ENCODE data around the gene SEZ6. TPM values are rescaled to one million over a fixed set of nuclear protein-coding genes. Genes with fewer than 3 reads are reported as not detected.

SEZ6 gene
- total and polyA plus RNA-seq, 2 of the 4 experiments (the other 2 are of a cell fraction) = not detected

DNA sequence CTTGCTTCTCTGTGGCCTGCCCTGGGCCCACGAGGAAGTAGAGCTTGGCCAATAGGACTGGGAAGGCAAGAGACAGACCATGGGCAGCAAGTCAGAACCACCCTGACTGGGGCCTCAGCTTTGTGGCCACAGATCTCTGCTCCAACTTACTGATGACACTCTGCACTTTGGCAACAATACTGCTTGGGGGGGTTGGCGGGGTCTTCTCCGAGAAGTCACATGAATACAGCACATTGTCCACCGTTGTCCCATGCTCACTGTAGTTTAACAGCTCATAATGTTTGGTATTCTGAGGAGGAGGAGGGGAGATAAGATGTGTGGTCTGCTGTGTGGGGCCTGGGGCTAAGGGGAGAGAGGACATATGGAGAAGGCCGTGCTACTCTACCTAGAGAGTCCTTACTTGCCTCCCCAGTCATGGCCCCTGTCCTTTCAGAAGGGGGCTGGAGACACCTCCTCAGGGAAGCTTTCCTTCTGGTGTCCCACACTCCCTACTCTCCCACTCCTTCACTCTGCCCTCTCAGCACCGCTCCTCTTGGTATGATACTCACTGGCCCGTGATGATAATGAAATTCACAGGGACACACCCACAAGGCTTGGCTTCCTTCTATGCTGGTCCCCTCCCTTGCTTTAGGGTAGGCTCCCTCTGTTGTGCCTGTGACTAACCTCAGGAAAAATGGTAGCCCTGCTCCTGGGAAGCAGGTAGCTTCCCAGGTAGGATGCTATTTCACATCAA, 99.0 kb downstream of the SEZ6 start:
- no peak overlapping the region for H3K56ac ChIP-seq (ENCODE audit: extremely low read depth, insufficient read depth, low read length)
- ATAC-seq (ENCODE audit: low read depth) = no peak

More for the DNA sequence above, 99.0 kb downstream of the SEZ6 start:
- 63% methylated on average over 1 of the region's 7 CpGs; no CpG with 5 or more reads in 1 of the 2 experiments for WGBS, 2 experiments (ENCODE audit: extremely low coverage in 2 of 2, insufficient read length in 1 of 2)
- Histone ChIP-seq H2AK5ac (ENCODE audit: low read depth, low read length) (no peak overlapping the region; the same call in 1 of the 2 replicates), H2BK20ac (ENCODE audit: low read depth, low read length) (no peak overlapping the region), H3K9me3 (ENCODE audit: control insufficient read depth, insufficient read depth, low read length) (no peaks in the 10 kb centered on the region), H3K9ac (ENCODE audit: low read depth, low read length) (no peak overlapping the region), H4K5ac (ENCODE audit: low read depth, low read length) (no peak overlapping the region), H4K20me1 (ENCODE audit: insufficient read depth, low read length) (peaks cover 41% of the 10 kb centered on the region; the same call in 1 of the 2 replicates), H3K27me3 (ENCODE audit: control insufficient read depth, insufficient read depth, low read length) (no peaks in the 10 kb centered on the region), H4K8ac (ENCODE audit: low read depth in 2 of 2, low read length in 2 of 2) (no peak overlapping the region), H2AK9ac (replicated peaks; ENCODE audit: low read depth, low read length, poor library complexity) (peak overlapping the region; percentile 0), H2BK15ac (ENCODE audit: low read depth, low read length) (no peak overlapping the region), H3K4ac (ENCODE audit: low read depth, low read length) (no peak overlapping the region), H3K79me1 (ENCODE audit: low read depth in 1 of 2, low read length in 2 of 2) (peaks cover 11 to 46% of the 10 kb centered on the region in 2 experiments; a peak in 3 of 4 replicates), H3K4me3 (ENCODE audit: insufficient read depth, low read depth, low read length) (no peak overlapping the region), H2AFZ (replicated peaks; ENCODE audit: low read length, poor library complexity) (no peak overlapping the region), H3K9me1 (ENCODE audit: insufficient read depth, low read length) (peaks cover 13% of the 10 kb centered on the region), H3K18ac (ENCODE audit: low read depth, low read length) (no peak overlapping the region), H3K4me1 (ENCODE audit: control insufficient read depth, insufficient read depth, low read length) (peaks cover 20% of the 10 kb centered on the region), H2BK120ac (ENCODE audit: low read depth, low read length) (no peak overlapping the region), H3K14ac (replicated peaks; ENCODE audit: low read depth, low read length) (no peak overlapping the region), H3K36me3 (ENCODE audit: control insufficient read depth, insufficient read depth, low read length) (peaks cover 51% of the 10 kb centered on the region), H2BK5ac (ENCODE audit: low read depth, low read length, poor library complexity, severe bottlenecking) (no peak overlapping the region), H4K91ac (ENCODE audit: insufficient read depth, low read depth, low read length) (no peak overlapping the region), H3K23ac (ENCODE audit: low read depth, low read length) (no peak overlapping the region), H3K27ac (ENCODE audit: insufficient read depth, low read length) (peak overlapping the region; percentile 8; the same call in 1 of the 2 replicates), H3K4me2 (ENCODE audit: low read depth, low read length) (no peak overlapping the region)
- no peak for DNase-seq
- no TSS peak for BruUV-seq (replicated peaks)
- CTCF ChIA-PET = interaction anchor here (0.6 kb wide), 1 partner anchor 1791 kb away, joined by 3 read pairs; no protein-coding TSS in a partner anchor
- dilution Hi-C loops (cut with HindIII; ENCODE audit: low sequenced_read_pairs, unreplicated experiment) = no loop called here
- in situ Hi-C loops (cut with MboI; ENCODE audit: low sequenced_read_pairs) = no loop called here
- intact Hi-C loops (cut with micrococcal nuclease) = loop anchor here (5.0 kb wide), 1 partner anchor 40 kb away; no protein-coding TSS in a partner anchor
- TF ChIP-seq RCOR1 (IDR thresholded peaks at IDR 0.05; ENCODE audit: insufficient replicate concordance, low read length) = no peak
- TF ChIP-seq, protein P1, sequence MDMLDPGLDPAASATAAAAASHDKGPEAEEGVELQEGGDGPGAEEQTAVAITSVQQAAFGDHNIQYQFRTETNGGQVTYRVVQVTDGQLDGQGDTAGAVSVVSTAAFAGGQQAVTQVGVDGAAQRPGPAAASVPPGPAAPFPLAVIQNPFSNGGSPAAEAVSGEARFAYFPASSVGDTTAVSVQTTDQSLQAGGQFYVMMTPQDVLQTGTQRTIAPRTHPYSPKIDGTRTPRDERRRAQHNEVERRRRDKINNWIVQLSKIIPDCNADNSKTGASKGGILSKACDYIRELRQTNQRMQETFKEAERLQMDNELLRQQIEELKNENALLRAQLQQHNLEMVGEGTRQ (IDR thresholded peaks at IDR 0.05; ENCODE audit: low read depth, low read length) = no peak
- TF ChIP-seq NFE2L2 (IDR thresholded peaks at IDR 0.05; ENCODE audit: low read depth, low read length) = no peak
- no peak for TF ChIP-seq FOS (IDR thresholded peaks at IDR 0.05; ENCODE audit: low read depth, low read length)
- TF ChIP-seq POLR2A (IDR thresholded peaks at IDR 0.05; ENCODE audit: low read depth, low read length) = no peak
- no peak for TF ChIP-seq BHLHE40 (IDR thresholded peaks at IDR 0.05; ENCODE audit: low read depth, low read length)
- POLR2A ChIA-PET (ENCODE audit: unreplicated experiment) = interaction anchor here (0.9 kb wide), 1 partner anchor 143 kb away, joined by 3 read pairs; no protein-coding TSS in a partner anchor
